IMR-90 (cell line): Measurements from ENCODE around the gene ACOT4. TPM values are rescaled to one million over a fixed set of nuclear protein-coding genes. Genes with fewer than 3 reads are reported as not detected.

Experiments
- ATAC-seq: fragments of 200-7000 bp; cut with Tn5 transposase; 2 replicates; pipeline ENCODE4 v1.9.1; 2020; ENCODE audit warnings: low read depth, mild to moderate bottlenecking, moderate library complexity
- BruUV-seq: library from RNA; stranded (reverse); fragments of 400-500 nt; replicated peaks from 2 replicates; lab custom pipeline; 2021; lab: Mats Ljungman, UMichigan
- CTCF ChIA-PET: fragments of 300-600 bp; formaldehyde crosslinking; extraction: SDS; loops from one replicate; lab custom pipeline; 2021; ENCODE audit warnings: antibody characterized with exemption; lab: Yijun Ruan, JAX
- POLR2A ChIA-PET: fragments of 300-600 bp; sonication (Branson Sonifier 250); formaldehyde crosslinking; loops from one replicate; lab custom pipeline; 2022; ENCODE audit warnings: antibody characterized with exemption; ENCODE audit not compliant: unreplicated experiment; lab: Charles Lee
- DNase-seq: peaks from one replicate; pipeline ENCODE4 v3.0.0; 2013
- H2AFZ ChIP-seq: replicated peaks from 2 replicates; pipeline ENCODE3; 2013; ENCODE audit warnings: low read length, mild to moderate bottlenecking; ENCODE audit not compliant: poor library complexity
- H2AK5ac ChIP-seq: 2 replicates; pipeline ENCODE4 v1.6.1; 2013; ENCODE audit warnings: low read depth, low read length, inconsistent platforms
- H2AK9ac ChIP-seq: replicated peaks from 2 replicates; pipeline ENCODE3; 2013; ENCODE audit warnings: mild to moderate bottlenecking, low read depth, low read length, moderate library complexity; ENCODE audit not compliant: poor library complexity
- H2BK120ac ChIP-seq: 2 replicates; pipeline ENCODE4 v1.6.1; 2013; ENCODE audit warnings: low read depth, low read length, inconsistent platforms
- H2BK15ac ChIP-seq: 3 replicates; pipeline ENCODE4 v1.6.1; 2013; ENCODE audit warnings: low read depth, low read length, inconsistent platforms
- H2BK20ac ChIP-seq: 2 replicates; pipeline ENCODE4 v1.6.1; 2013; ENCODE audit warnings: low read depth, mild to moderate bottlenecking, inconsistent platforms, low read length, moderate library complexity
- H2BK5ac ChIP-seq: 2 replicates; pipeline ENCODE4 v1.6.1; 2013; ENCODE audit warnings: mild to moderate bottlenecking, low read depth, low read length, inconsistent platforms; ENCODE audit not compliant: poor library complexity, severe bottlenecking
- H3K14ac ChIP-seq: replicated peaks from 2 replicates; pipeline ENCODE4 v1.6.1; 2013; ENCODE audit warnings: low read depth, low read length, inconsistent platforms
- H3K18ac ChIP-seq: 2 replicates; pipeline ENCODE4 v1.6.1; 2013; ENCODE audit warnings: low read depth, low read length, control low read depth
- H3K23ac ChIP-seq: 2 replicates; pipeline ENCODE4 v1.6.1; 2013; ENCODE audit warnings: low read depth, low read length, inconsistent platforms
- H3K27ac ChIP-seq: 2 replicates; pipeline ENCODE4 v1.5.1; 2013; ENCODE audit warnings: mild to moderate bottlenecking, control low read depth, low read length; ENCODE audit not compliant: insufficient read depth
- H3K27me3 ChIP-seq: 2 replicates; pipeline ENCODE4 v1.6.1; 2013; ENCODE audit warnings: low read length; ENCODE audit not compliant: control insufficient read depth, insufficient read depth
- H3K36me3 ChIP-seq: 2 replicates; pipeline ENCODE4 v1.6.1; 2013; ENCODE audit warnings: low read length, mixed read lengths; ENCODE audit not compliant: control insufficient read depth, insufficient read depth
- H3K4ac ChIP-seq: 2 replicates; pipeline ENCODE4 v1.6.1; 2013; ENCODE audit warnings: low read depth, low read length, inconsistent platforms
- H3K4me1 ChIP-seq: 2 replicates; pipeline ENCODE4 v1.6.1; 2013; ENCODE audit warnings: low read length, mixed read lengths; ENCODE audit not compliant: control insufficient read depth, insufficient read depth
- H3K4me2 ChIP-seq: 2 replicates; pipeline ENCODE4 v1.6.1; 2013; ENCODE audit warnings: low read depth, mild to moderate bottlenecking, control low read depth, low read length, moderate library complexity
- H3K4me3 ChIP-seq: 2 replicates; pipeline ENCODE4 v1.5.1; 2013; ENCODE audit warnings: low read depth, mild to moderate bottlenecking, control low read depth, low read length, moderate library complexity; ENCODE audit not compliant: insufficient read depth
- H3K56ac ChIP-seq: 2 replicates; pipeline ENCODE4 v1.6.1; 2013; ENCODE audit warnings: low read length, inconsistent platforms; ENCODE audit not compliant: insufficient read depth; ENCODE audit errors: extremely low read depth
- H3K79me1 ChIP-seq, 2 experiments: 2 replicates each; pipeline ENCODE4 v1.6.1; 2013; ENCODE audit warnings: low read length in 2 of 2, inconsistent platforms in 1 of 2, low read depth in 1 of 2
- H3K9ac ChIP-seq: 2 replicates; pipeline ENCODE4 v1.6.1; 2013; ENCODE audit warnings: low read depth, low read length, control low read depth
- H3K9me1 ChIP-seq: 2 replicates; pipeline ENCODE4 v1.6.1; 2013; ENCODE audit warnings: low read length, inconsistent platforms; ENCODE audit not compliant: insufficient read depth
- H3K9me3 ChIP-seq: 2 replicates; pipeline ENCODE4 v1.6.1; 2013; ENCODE audit warnings: low read length; ENCODE audit not compliant: control insufficient read depth, insufficient read depth
- H4K20me1 ChIP-seq: 2 replicates; pipeline ENCODE4 v1.6.1; 2013; ENCODE audit warnings: low read length, inconsistent platforms; ENCODE audit not compliant: insufficient read depth
- H4K5ac ChIP-seq: 2 replicates; pipeline ENCODE4 v1.6.1; 2013; ENCODE audit warnings: mild to moderate bottlenecking, low read depth, low read length, control low read depth
- H4K8ac ChIP-seq, 2 experiments: 2 replicates each; pipeline ENCODE4 v1.6.1; 2013; ENCODE audit warnings: low read depth in 2 of 2, low read length in 2 of 2, control low read depth in 1 of 2, inconsistent platforms in 1 of 2
- H4K91ac ChIP-seq: 2 replicates; pipeline ENCODE4 v1.6.1; 2013; ENCODE audit warnings: low read depth, low read length, inconsistent platforms; ENCODE audit not compliant: insufficient read depth
- CHD1 ChIP-seq: IDR thresholded peaks from 2 replicates; pipeline ENCODE4 v1.6.1; 2012; ENCODE audit warnings: low read depth, low read length, improper control_type of control experiment
- FOS ChIP-seq: fragments of 150-350 bp; IDR thresholded peaks from 2 replicates; pipeline ENCODE4 v1.6.1; 2016; ENCODE audit warnings: low read depth, low read length
- MAZ ChIP-seq: IDR thresholded peaks from 2 replicates; pipeline ENCODE4 v1.6.1; 2012; ENCODE audit warnings: low read depth, mild to moderate bottlenecking, low read length, improper control_type of control experiment, moderate library complexity, borderline replicate concordance
- MXI1 ChIP-seq: IDR thresholded peaks from 2 replicates; pipeline ENCODE4 v1.6.1; 2012; ENCODE audit warnings: low read depth, mild to moderate bottlenecking, low read length, moderate library complexity, borderline replicate concordance
- SMC3 ChIP-seq: fragments of 150-350 bp; IDR thresholded peaks from 2 replicates; pipeline ENCODE4 v1.6.1; 2016; ENCODE audit warnings: low read depth, mild to moderate bottlenecking, antibody characterized with exemption, low read length, moderate library complexity
- dilution Hi-C: fragments of 300-500 bp; cut with HindIII; formaldehyde crosslinking; loops from one replicate; pipeline ENCODE4 v1.14.3; 2018; ENCODE audit warnings: low sequenced_read_pairs; ENCODE audit not compliant: unreplicated experiment
- in situ Hi-C: fragments of 300-500 bp; cut with MboI; formaldehyde crosslinking; loops from 3 replicates; pipeline ENCODE4 v1.14.3; 2019; ENCODE audit warnings: low sequenced_read_pairs, inconsistent platforms, mixed read lengths
- intact Hi-C: fragments of 100-400 bp; cut with micrococcal nuclease; formaldehyde crosslinking; loops from 2 replicates; pipeline ENCODE4 v1.10.0; 2022
- polyA plus RNA-seq, 3 experiments: library from polyadenylated mRNA; depleted of rRNA; stranded (reverse); fragments of >200 nt; gene quantifications; 2 replicates each; pipeline ENCODE4 v1.2.3, GENCODE V29; 2012; ENCODE audit warnings: low replicate concordance in 1 of 3
- total RNA-seq: library from RNA; depleted of rRNA; stranded (reverse); fragments of >200 nt; gene quantifications from 2 replicates; pipeline ENCODE4 v1.2.3, GENCODE V29; 2012

Gene ACOT4
- total and polyA plus RNA-seq, 2 of the 4 experiments (the other 2 are of a cell fraction) = 0.22 to 0.54 TPM

DNA sequence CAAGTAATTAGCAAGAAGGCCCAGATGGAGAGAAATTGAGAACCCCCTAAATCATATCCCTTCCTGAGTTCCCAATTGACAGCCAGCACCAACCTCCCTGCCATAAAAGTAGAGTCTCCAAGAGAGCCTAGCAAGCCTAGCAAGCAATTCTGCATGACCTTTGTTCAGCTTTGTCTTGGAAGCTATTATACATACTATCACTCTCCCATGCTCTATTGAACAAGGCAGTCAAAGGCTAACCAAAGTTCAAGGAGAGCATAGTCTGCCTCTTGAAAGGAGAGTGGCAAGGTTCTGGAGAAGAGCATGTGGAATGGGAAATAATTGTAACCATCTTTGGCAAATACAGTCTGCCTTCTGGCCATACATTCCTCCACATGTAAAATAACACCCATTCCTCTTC lies 7.8 kb downstream of the ACOT4 start:
- Histone ChIP-seq H3K23ac (no peak overlapping the region), H4K91ac (no peak overlapping the region), H3K4me1 (no peaks in the 10 kb centered on the region), H3K79me1 (no peaks in the 10 kb centered on the region), H3K9ac (no peak overlapping the region), H2AK9ac (no peak overlapping the region), H3K14ac (no peak overlapping the region), H3K27ac (no peak overlapping the region), H3K36me3 (no peaks in the 10 kb centered on the region), H2BK15ac (no peak overlapping the region), H4K5ac (no peak overlapping the region), H3K4me3 (no peak overlapping the region), H2BK20ac (no peak overlapping the region), H3K4ac (no peak overlapping the region), H2AFZ (no peak overlapping the region), H2BK120ac (no peak overlapping the region), H3K56ac (no peak overlapping the region), H2AK5ac (no peak overlapping the region), H4K8ac (no peak overlapping the region), H3K9me1 (no peaks in the 10 kb centered on the region), H3K27me3 (peaks cover 5% of the 10 kb centered on the region), H4K20me1 (no peaks in the 10 kb centered on the region), H3K9me3 (no peaks in the 10 kb centered on the region), H3K4me2 (no peak overlapping the region), H2BK5ac (no peak overlapping the region), H3K18ac (no peak overlapping the region)
- TF ChIP-seq MXI1 = no peak
- no peak for TF ChIP-seq CHD1
- no peak for TF ChIP-seq MAZ
- no peak for TF ChIP-seq FOS
- TF ChIP-seq SMC3 = no peak
- BruUV-seq = no TSS peak
- intact Hi-C loops (no loop called here), dilution Hi-C loops (no loop called here), in situ Hi-C loops (no loop called here)
- DNase-seq (no peak), ATAC-seq (no peak)
- ChIA-PET CTCF (interaction anchor here (0.6 kb wide), 1 partner anchor 399 kb away, joined by 3 read pairs; no protein-coding TSS in a partner anchor), POLR2A (no interaction called here)
